Neural cell (in vitro differentiated cells): Measurements from ENCODE around the gene TRPM1. TPM values are rescaled to one million over a fixed set of nuclear protein-coding genes. Genes with fewer than 3 reads are reported as not detected.

Experiments
- H2AFZ ChIP-seq: fragments of 200-600, 300-800 bp; sonication (generic), shearing (Covaris generic); 2 replicates; pipeline ENCODE4 v1.6.0; 2014; ENCODE audit warnings: low read depth, mild to moderate bottlenecking, antibody characterized with exemption, low read length, moderate library complexity
- H3F3A ChIP-seq: fragments of 200-600 bp; shearing (Covaris generic); 2 replicates; pipeline ENCODE4 v1.6.1; 2016; ENCODE audit warnings: mild to moderate bottlenecking, moderate library complexity, mixed read lengths, antibody characterized with exemption, low read length; ENCODE audit not compliant: insufficient read depth, poor library complexity, severe bottlenecking
- H3K27ac ChIP-seq: fragments of 200-600, 300-800 bp; sonication (generic), shearing (Covaris generic); 2 replicates; pipeline ENCODE4 v1.5.1; 2014; ENCODE audit warnings: mild to moderate bottlenecking, low read length, moderate library complexity
- H3K27me3 ChIP-seq: fragments of 300-800, 200-600 bp; sonication (generic), shearing (Covaris generic); 2 replicates; pipeline ENCODE4 v1.6.0; 2014; ENCODE audit warnings: mild to moderate bottlenecking, low read depth, low read length, moderate library complexity; ENCODE audit not compliant: insufficient read depth
- H3K36me3 ChIP-seq: fragments of 300-800, 200-600 bp; sonication (generic), shearing (Covaris generic); 2 replicates; pipeline ENCODE4 v1.5.1; 2014; ENCODE audit warnings: mild to moderate bottlenecking, antibody characterized with exemption, low read length, moderate library complexity; ENCODE audit not compliant: insufficient read depth
- H3K4me2 ChIP-seq: fragments of 300-800, 200-600 bp; sonication (generic), shearing (Covaris generic); 2 replicates; pipeline ENCODE4 v1.6.0; 2014; ENCODE audit warnings: mild to moderate bottlenecking, low read length
- H3K4me3 ChIP-seq: fragments of 300-800, 200-600 bp; sonication (generic), shearing (Covaris generic); 2 replicates; pipeline ENCODE4 v1.5.1; 2014; ENCODE audit warnings: mild to moderate bottlenecking, low read length, moderate library complexity
- H3K79me2 ChIP-seq: fragments of 200-600 bp; shearing (Covaris generic); replicated peaks from 2 replicates; pipeline ENCODE4 v1.6.0; 2014; ENCODE audit warnings: mild to moderate bottlenecking, low read length, moderate library complexity; ENCODE audit not compliant: insufficient read depth
- H3K9ac ChIP-seq: fragments of 300-800, 200-600 bp; sonication (generic), shearing (Covaris generic); 2 replicates; pipeline ENCODE4 v1.6.1; 2016; ENCODE audit warnings: mild to moderate bottlenecking, low read length, mixed read lengths
- H3K9me2 ChIP-seq: fragments of 200-600 bp; shearing (Covaris generic); 2 replicates; pipeline ENCODE4 v1.6.1; 2016; ENCODE audit warnings: mild to moderate bottlenecking, low read length, mixed read lengths; ENCODE audit not compliant: insufficient read depth
- H3K9me3 ChIP-seq: fragments of 200-600, 300-800 bp; sonication (generic), shearing (Covaris generic); 2 replicates; pipeline ENCODE4 v1.6.1; 2016; ENCODE audit warnings: mild to moderate bottlenecking, mixed run types, low read length, moderate library complexity, mixed read lengths
- H4K20me1 ChIP-seq: fragments of 200-600 bp; shearing (Covaris generic); 2 replicates; pipeline ENCODE4 v1.6.1; 2016; ENCODE audit warnings: mild to moderate bottlenecking, mixed run types; ENCODE audit not compliant: insufficient read depth
- EP300 ChIP-seq: fragments of 450-650 bp; conservative IDR thresholded peaks from 2 replicates; pipeline ENCODE4 v1.6.1; 2014; ENCODE audit warnings: antibody characterized with exemption, mild to moderate bottlenecking, moderate library complexity; ENCODE audit not compliant: poor library complexity, severe bottlenecking
- EZH2 ChIP-seq: fragments of 200-600, 300-800 bp; shearing (Covaris generic), sonication (generic); IDR thresholded peaks from 2 replicates; pipeline ENCODE4 v1.6.1; 2014; ENCODE audit warnings: antibody characterized with exemption, low read length, borderline replicate concordance, mild to moderate bottlenecking; ENCODE audit not compliant: insufficient read depth, poor library complexity, severe bottlenecking
- MXI1 ChIP-seq: fragments of 450-650 bp; conservative IDR thresholded peaks from 2 replicates; pipeline ENCODE4 v1.6.1; 2014; ENCODE audit warnings: antibody characterized with exemption, mild to moderate bottlenecking; ENCODE audit not compliant: poor library complexity, severe bottlenecking
- POLR2AphosphoS5 ChIP-seq: IDR thresholded peaks from 2 replicates; pipeline ENCODE4 v1.6.1; 2012
- RAD21 ChIP-seq: fragments of 450-650 bp; conservative IDR thresholded peaks from 2 replicates; pipeline ENCODE4 v1.6.1; 2014; ENCODE audit warnings: antibody characterized with exemption, mild to moderate bottlenecking, moderate library complexity
- SMC3 ChIP-seq: fragments of 450-650 bp; conservative IDR thresholded peaks from 2 replicates; pipeline ENCODE4 v1.6.1; 2014; ENCODE audit warnings: antibody characterized with exemption, mild to moderate bottlenecking, moderate library complexity; ENCODE audit not compliant: poor library complexity
- TAF1 ChIP-seq: IDR thresholded peaks from 2 replicates; pipeline ENCODE4 v1.6.1; 2012; ENCODE audit warnings: low read depth
- polyA plus RNA-seq: library from polyadenylated mRNA; depleted of rRNA; stranded (reverse); fragments of >200 nt; gene quantifications from 2 replicates; pipeline ENCODE4 v1.2.3, GENCODE V29; 2014
- TF ChIP-seq, protein P1 (sequence below): IDR thresholded peaks from 2 replicates; pipeline ENCODE4 v1.6.1; 2012; ENCODE audit warnings: borderline replicate concordance
- TF ChIP-seq, protein P2 (sequence below): fragments of 450-650 bp; IDR thresholded peaks from 2 replicates; pipeline ENCODE4 v1.5.1; 2014; ENCODE audit warnings: antibody characterized with exemption, mild to moderate bottlenecking, moderate library complexity; ENCODE audit not compliant: poor library complexity, severe bottlenecking

The TRPM1 gene
- polyA plus RNA-seq, 1 donor from 2014 or later = not detected

DNA sequence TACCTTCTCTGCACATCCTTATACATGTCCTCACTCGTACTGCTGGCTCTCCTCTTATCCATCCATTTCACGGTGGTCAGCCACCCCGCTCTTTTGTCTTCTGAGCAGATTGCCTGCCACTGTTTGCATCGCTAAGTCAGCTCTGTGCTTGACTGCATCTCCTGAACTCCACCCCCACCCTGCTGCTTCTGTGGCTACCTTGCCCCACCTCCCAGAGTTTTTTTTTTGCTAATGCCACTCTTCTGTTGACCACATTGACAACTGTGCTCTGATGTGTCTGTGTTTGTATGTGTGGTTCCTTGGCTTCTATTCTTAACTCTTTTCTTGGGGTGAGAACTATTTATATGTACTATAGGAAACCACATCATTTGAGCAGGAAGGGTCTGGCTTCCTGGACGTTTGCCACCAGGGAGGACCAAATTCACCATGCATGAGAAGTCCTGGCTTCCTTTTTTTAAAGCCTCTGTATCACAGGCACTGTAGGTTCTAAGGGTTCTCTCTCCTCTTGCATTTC lies 97.2 kb downstream of the TRPM1 start:
- H3K79me2 ChIP-seq = no peaks in the 10 kb centered on the region
- H3K36me3 ChIP-seq = no peaks in the 10 kb centered on the region
- H3K9me3 ChIP-seq = no peaks in the 10 kb centered on the region
- no peaks in the 10 kb centered on the region for H3F3A ChIP-seq
- no peaks in the 10 kb centered on the region for H4K20me1 ChIP-seq
- H2AFZ ChIP-seq = no peak overlapping the region
- no peaks in the 10 kb centered on the region for H3K27me3 ChIP-seq
- TF ChIP-seq RAD21 (no peak), EP300 (no peak), MXI1 (no peak), EZH2 (no peak), SMC3 (no peak)
- TF ChIP-seq, protein P1, sequence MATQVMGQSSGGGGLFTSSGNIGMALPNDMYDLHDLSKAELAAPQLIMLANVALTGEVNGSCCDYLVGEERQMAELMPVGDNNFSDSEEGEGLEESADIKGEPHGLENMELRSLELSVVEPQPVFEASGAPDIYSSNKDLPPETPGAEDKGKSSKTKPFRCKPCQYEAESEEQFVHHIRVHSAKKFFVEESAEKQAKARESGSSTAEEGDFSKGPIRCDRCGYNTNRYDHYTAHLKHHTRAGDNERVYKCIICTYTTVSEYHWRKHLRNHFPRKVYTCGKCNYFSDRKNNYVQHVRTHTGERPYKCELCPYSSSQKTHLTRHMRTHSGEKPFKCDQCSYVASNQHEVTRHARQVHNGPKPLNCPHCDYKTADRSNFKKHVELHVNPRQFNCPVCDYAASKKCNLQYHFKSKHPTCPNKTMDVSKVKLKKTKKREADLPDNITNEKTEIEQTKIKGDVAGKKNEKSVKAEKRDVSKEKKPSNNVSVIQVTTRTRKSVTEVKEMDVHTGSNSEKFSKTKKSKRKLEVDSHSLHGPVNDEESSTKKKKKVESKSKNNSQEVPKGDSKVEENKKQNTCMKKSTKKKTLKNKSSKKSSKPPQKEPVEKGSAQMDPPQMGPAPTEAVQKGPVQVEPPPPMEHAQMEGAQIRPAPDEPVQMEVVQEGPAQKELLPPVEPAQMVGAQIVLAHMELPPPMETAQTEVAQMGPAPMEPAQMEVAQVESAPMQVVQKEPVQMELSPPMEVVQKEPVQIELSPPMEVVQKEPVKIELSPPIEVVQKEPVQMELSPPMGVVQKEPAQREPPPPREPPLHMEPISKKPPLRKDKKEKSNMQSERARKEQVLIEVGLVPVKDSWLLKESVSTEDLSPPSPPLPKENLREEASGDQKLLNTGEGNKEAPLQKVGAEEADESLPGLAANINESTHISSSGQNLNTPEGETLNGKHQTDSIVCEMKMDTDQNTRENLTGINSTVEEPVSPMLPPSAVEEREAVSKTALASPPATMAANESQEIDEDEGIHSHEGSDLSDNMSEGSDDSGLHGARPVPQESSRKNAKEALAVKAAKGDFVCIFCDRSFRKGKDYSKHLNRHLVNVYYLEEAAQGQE = no peak
- no peak overlapping the region for H3K4me2 ChIP-seq
- no peak overlapping the region for H3K4me3 ChIP-seq
- H3K9me2 ChIP-seq = no peaks in the 10 kb centered on the region
- H3K27ac ChIP-seq = no peak overlapping the region
- no peak overlapping the region for H3K9ac ChIP-seq

DNA sequence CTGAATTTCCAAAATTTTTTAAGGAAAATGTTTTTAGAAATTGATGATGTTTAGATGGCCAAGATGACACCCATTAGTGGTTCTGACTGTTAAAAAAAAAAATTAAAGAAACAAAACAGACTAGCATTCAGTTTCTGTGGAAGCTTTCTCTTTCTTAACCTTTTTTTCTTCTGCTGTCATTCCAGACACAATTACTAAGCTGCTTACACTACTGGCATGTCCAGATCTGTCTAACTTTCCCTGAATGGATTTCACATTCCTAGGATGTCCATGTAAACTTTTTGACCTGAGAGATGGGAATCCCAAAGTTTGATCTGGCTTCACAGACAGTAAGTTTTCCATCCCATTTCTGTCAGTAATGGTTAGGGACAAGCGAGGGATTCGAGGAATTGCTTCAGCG lies 99.8 kb downstream of the TRPM1 start:
- H4K20me1 ChIP-seq = no peaks in the 10 kb centered on the region
- no peaks in the 10 kb centered on the region for H3K9me3 ChIP-seq
- H2AFZ ChIP-seq = no peak overlapping the region
- no peaks in the 10 kb centered on the region for H3F3A ChIP-seq
- H3K79me2 ChIP-seq = no peaks in the 10 kb centered on the region
- H3K36me3 ChIP-seq = no peaks in the 10 kb centered on the region
- TF ChIP-seq EZH2 (no peak), SMC3 (no peak), EP300 (no peak)
- TF ChIP-seq, protein P2, sequence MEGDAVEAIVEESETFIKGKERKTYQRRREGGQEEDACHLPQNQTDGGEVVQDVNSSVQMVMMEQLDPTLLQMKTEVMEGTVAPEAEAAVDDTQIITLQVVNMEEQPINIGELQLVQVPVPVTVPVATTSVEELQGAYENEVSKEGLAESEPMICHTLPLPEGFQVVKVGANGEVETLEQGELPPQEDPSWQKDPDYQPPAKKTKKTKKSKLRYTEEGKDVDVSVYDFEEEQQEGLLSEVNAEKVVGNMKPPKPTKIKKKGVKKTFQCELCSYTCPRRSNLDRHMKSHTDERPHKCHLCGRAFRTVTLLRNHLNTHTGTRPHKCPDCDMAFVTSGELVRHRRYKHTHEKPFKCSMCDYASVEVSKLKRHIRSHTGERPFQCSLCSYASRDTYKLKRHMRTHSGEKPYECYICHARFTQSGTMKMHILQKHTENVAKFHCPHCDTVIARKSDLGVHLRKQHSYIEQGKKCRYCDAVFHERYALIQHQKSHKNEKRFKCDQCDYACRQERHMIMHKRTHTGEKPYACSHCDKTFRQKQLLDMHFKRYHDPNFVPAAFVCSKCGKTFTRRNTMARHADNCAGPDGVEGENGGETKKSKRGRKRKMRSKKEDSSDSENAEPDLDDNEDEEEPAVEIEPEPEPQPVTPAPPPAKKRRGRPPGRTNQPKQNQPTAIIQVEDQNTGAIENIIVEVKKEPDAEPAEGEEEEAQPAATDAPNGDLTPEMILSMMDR = no peak
- H3K27ac ChIP-seq = no peak overlapping the region
- no peak overlapping the region for H3K4me3 ChIP-seq
- no peaks in the 10 kb centered on the region for H3K9me2 ChIP-seq
- no peak overlapping the region for H3K9ac ChIP-seq
- no peak overlapping the region for H3K4me2 ChIP-seq
- no peaks in the 10 kb centered on the region for H3K27me3 ChIP-seq

DNA sequence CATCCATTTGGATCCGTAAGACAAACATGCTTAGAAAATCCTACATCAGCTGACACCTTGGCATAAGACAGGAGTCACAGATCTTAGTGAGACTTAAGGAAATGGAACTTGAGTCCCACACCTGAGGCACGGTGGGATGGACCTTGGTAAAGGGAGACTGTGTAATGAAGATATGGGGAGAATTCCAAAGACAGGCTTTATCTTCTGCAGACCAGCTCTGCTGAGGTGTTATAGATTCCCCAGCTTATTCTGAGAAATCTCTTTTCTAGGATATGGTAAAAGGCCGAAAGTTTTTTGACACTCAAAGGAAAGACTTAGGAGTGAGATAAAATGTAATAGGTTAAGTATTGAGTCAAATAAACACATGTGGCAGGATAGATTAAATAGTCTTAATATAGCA lies 101.8 kb downstream of the TRPM1 start:
- no peaks in the 10 kb centered on the region for H3K9me3 ChIP-seq
- no peak overlapping the region for H3K9ac ChIP-seq
- H3K4me2 ChIP-seq = no peak overlapping the region
- H3K27ac ChIP-seq = no peak overlapping the region
- no peaks in the 10 kb centered on the region for H4K20me1 ChIP-seq
- no peaks in the 10 kb centered on the region for H3K79me2 ChIP-seq
- no peaks in the 10 kb centered on the region for H3K9me2 ChIP-seq
- no peaks in the 10 kb centered on the region for H3K27me3 ChIP-seq
- no peak overlapping the region for H3K4me3 ChIP-seq
- no peaks in the 10 kb centered on the region for H3F3A ChIP-seq
- no peak overlapping the region for H2AFZ ChIP-seq
- H3K36me3 ChIP-seq = no peaks in the 10 kb centered on the region
- TF ChIP-seq SMC3 (no peak), RAD21 (no peak), EP300 (no peak), MXI1 (no peak), POLR2AphosphoS5 (no peak), TAF1 (no peak), EZH2 (no peak)
- TF ChIP-seq, protein P1 = no peak
- TF ChIP-seq, protein P2 = no peak
